GM21717 (cell line): Measurements from ENCODE around the gene MED16.

ENCODE experiments used
- ATAC-seq: cut with Tn5 transposase; IDR thresholded peaks from one replicate; pipeline ENCODE4 v1.9.1; 2021; ENCODE audit warnings: mild to moderate bottlenecking, moderate library complexity; ENCODE audit not compliant: unreplicated experiment

The MED16 gene

GRCh38 chr19:872266-872951, 20.6 kb downstream of the MED16 start:
- no peak for ATAC-seq

GRCh38 chr19:871446-872265, 21.3 kb downstream of the MED16 start:
- no peak for ATAC-seq

GRCh38 chr19:870963-871401, 22.0 kb downstream of the MED16 start:
- no peak for ATAC-seq

GRCh38 chr19:870314-870713, 22.7 kb downstream of the MED16 start:
- ATAC-seq, result no peak

GRCh38 chr19:869245-870177, 23.5 kb downstream of the MED16 start:
- no peak for ATAC-seq

GRCh38 chr19:868458-869244, 24.3 kb downstream of the MED16 start:
- ATAC-seq, result no peak

- ATAC-seq, result no peak
Observed at GRCh38 chr19:867855-868457, 25.0 kb downstream of the MED16 start.

- no peak for ATAC-seq
Observed at GRCh38 chr19:867301-867793, 25.6 kb downstream of the MED16 start.

GRCh38 chr19:866769-867300, 26.2 kb downstream of the MED16 start:
- ATAC-seq, result no peak

- no peak for ATAC-seq
Observed at GRCh38 chr19:863315-863620, 29.7 kb downstream of the MED16 start.

GRCh38 chr19:862581-863314, 30.2 kb downstream of the MED16 start:
- ATAC-seq, result no peak

- ATAC-seq, result no peak
Observed at GRCh38 chr19:861756-862580, 31.0 kb downstream of the MED16 start.

GRCh38 chr19:861141-861755, 31.7 kb downstream of the MED16 start:
- no peak for ATAC-seq

- no peak for ATAC-seq
Observed at GRCh38 chr19:858868-859843, 33.8 kb downstream of the MED16 start, which contains the start of gene CFD. CFD (plus strand) TSS chr19:859664; CDS start chr19:859690, 26 bp downstream.

- ATAC-seq, result no peak
Observed at GRCh38 chr19:858284-858683, 34.7 kb downstream of the MED16 start.

GRCh38 chr19:855566-856120, 37.3 kb downstream of the MED16 start:
- ATAC-seq, result no peak
